CD4-positive, alpha-beta memory T cell (primary cell): ENCODE measurements around the gene HOOK1. TPM values are rescaled to one million over a fixed set of nuclear protein-coding genes. Genes with fewer than 3 reads are reported as not detected.
A peak's percentile ranks its signal among the peaks of the same experiment; 100 is the strongest.

Experiments used
- CTCF ChIA-PET: fragments of 350-600 bp; sonication (Branson Sonifier 250); formaldehyde crosslinking; loops from one replicate; lab custom pipeline; 2021; ENCODE audit warnings: inconsistent platforms; ENCODE audit not compliant: partially characterized antibody; lab: Charles Lee
- POLR2A ChIA-PET: fragments of 350-600 bp; sonication (Branson Sonifier 250); formaldehyde crosslinking; loops from one replicate; lab custom pipeline; 2021; ENCODE audit not compliant: partially characterized antibody; lab: Charles Lee
- DNase-seq, 5 donors: peaks; one replicate each; pipeline versions ENCODE4 v3.0.0 to v3.0.0-alpha.2; 2020 to 2022; ENCODE audit warnings: mixed read lengths in 1 of 5
- H3K27ac ChIP-seq: one replicate; pipeline ENCODE4 v1.7.0; 2013; ENCODE audit warnings: low read depth, low read length
- H3K27me3 ChIP-seq: 2 replicates; pipeline ENCODE4 v1.7.0; 2013; ENCODE audit warnings: mild to moderate bottlenecking, low read length, moderate library complexity; ENCODE audit not compliant: insufficient read depth
- H3K36me3 ChIP-seq: 2 replicates; pipeline ENCODE4 v1.7.0; 2013; ENCODE audit warnings: mild to moderate bottlenecking, low read length, moderate library complexity; ENCODE audit not compliant: insufficient read depth
- H3K4me1 ChIP-seq: 2 replicates; pipeline ENCODE4 v1.7.0; 2013; ENCODE audit warnings: mild to moderate bottlenecking, low read length, moderate library complexity; ENCODE audit not compliant: insufficient read depth
- H3K4me3 ChIP-seq, 2 donors: one replicate each; pipeline ENCODE4 v1.7.0; 2013; ENCODE audit warnings: low read length in 2 of 2, mild to moderate bottlenecking in 1 of 2
- H3K9me3 ChIP-seq, 2 donors: one replicate each; pipeline ENCODE4 v1.7.0; 2013; ENCODE audit warnings: low read length in 2 of 2, control low read depth in 1 of 2; ENCODE audit not compliant: control insufficient read depth in 1 of 2
- H3K27ac Mint-ChIP-seq, 7 donors: one replicate each; pipeline ENCODE4 v1.8.0; 2020 to 2021; ENCODE audit warnings: mixed read lengths in 7 of 7, mild to moderate bottlenecking in 6 of 7, inconsistent platforms in 3 of 7, moderate library complexity in 3 of 7
- H3K27me3 Mint-ChIP-seq, 2 donors: one replicate each; pipeline ENCODE4 v1.8.0; 2020 to 2021; ENCODE audit warnings: mixed read lengths in 2 of 2
- H3K36me3 Mint-ChIP-seq, 2 donors: one replicate each; pipeline ENCODE4 v1.8.0; 2020 to 2021; ENCODE audit warnings: mixed read lengths in 2 of 2, inconsistent platforms in 1 of 2, mild to moderate bottlenecking in 1 of 2
- H3K4me1 Mint-ChIP-seq, 4 donors: one replicate each; pipeline ENCODE4 v1.8.0; 2020 to 2021; ENCODE audit warnings: mixed read lengths in 4 of 4, mild to moderate bottlenecking in 1 of 4
- H3K4me3 Mint-ChIP-seq, 8 donors: one replicate each; pipeline ENCODE4 v1.8.0; 2020 to 2021; ENCODE audit warnings: mixed read lengths in 8 of 8, mild to moderate bottlenecking in 7 of 8, moderate library complexity in 6 of 8, inconsistent platforms in 3 of 8
- H3K9me3 Mint-ChIP-seq, 8 donors: one replicate each; pipeline ENCODE4 v1.8.0; 2020 to 2021; ENCODE audit warnings: mixed read lengths in 8 of 8, mild to moderate bottlenecking in 5 of 8, inconsistent platforms in 3 of 8, moderate library complexity in 1 of 8
- intact Hi-C: fragments of 100-400 bp; cut with micrococcal nuclease; formaldehyde crosslinking; loops from one replicate; pipeline ENCODE4 v1.15.1; 2023
- polyA plus RNA-seq, 2 donors: library from polyadenylated mRNA; unstranded; fragments of 300-500 nt; fragmentation: Illumina TruSeq; gene quantifications; one replicate each; pipeline ENCODE4 v1.2.3, GENCODE V29; 2021
- total RNA-seq, 2 experiments: library from RNA; stranded (reverse); gene quantifications; one replicate each; pipeline ENCODE4 v1.2.3, GENCODE V29; 2021

Gene HOOK1
- total and polyA plus RNA-seq, 4 experiments from 2014 or later = 9.3 to 19.2 (median 13.3) TPM

DNA sequence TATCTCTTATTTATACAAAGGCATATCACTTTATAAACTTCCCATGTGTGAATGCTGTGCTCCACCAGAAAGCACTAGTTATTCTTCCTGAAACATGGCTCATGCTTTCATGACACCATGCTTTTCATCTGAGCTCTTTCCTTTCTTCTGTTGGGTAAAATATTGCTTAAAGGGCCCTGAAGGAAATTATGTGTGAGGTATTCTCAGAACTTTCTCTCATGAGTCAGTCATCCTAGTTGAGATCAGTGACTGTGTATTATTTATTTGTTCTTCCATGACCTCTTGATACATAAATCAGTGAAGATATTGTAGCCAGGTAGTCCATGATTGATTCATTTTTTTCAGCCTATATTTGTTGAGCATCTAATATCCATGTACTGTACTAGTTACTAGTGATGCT, 57.0 kb downstream of the HOOK1 start:
- no peaks in the 10 kb centered on the region for H3K4me1 ChIP-seq
- Mint-ChIP-seq H3K4me1 (no peaks in the 10 kb centered on the region), H3K36me3 (peaks cover 50 to 56% of the 10 kb centered on the region in 2 donors), H3K9me3 (peaks cover 0 to 10% (median 4%) of the 10 kb centered on the region in 8 donors), H3K27me3 (no peaks in the 10 kb centered on the region), H3K4me3 (no peak overlapping the region), H3K27ac (no peak overlapping the region)
- peaks cover 15% of the 10 kb centered on the region for H3K36me3 ChIP-seq
- H3K27ac ChIP-seq = no peak overlapping the region
- DNase-seq = no peak
- H3K4me3 ChIP-seq = no peak overlapping the region
- CTCF ChIA-PET = interaction anchor here (1.3 kb wide), 1 partner anchor 1219 kb away, joined by 3 read pairs; no protein-coding TSS in a partner anchor
- POLR2A ChIA-PET = no interaction called here
- H3K9me3 ChIP-seq = peaks cover 0 to 3% of the 10 kb centered on the region in 2 donors
- H3K27me3 ChIP-seq = no peaks in the 10 kb centered on the region
- intact Hi-C loops = no loop called here

DNA sequence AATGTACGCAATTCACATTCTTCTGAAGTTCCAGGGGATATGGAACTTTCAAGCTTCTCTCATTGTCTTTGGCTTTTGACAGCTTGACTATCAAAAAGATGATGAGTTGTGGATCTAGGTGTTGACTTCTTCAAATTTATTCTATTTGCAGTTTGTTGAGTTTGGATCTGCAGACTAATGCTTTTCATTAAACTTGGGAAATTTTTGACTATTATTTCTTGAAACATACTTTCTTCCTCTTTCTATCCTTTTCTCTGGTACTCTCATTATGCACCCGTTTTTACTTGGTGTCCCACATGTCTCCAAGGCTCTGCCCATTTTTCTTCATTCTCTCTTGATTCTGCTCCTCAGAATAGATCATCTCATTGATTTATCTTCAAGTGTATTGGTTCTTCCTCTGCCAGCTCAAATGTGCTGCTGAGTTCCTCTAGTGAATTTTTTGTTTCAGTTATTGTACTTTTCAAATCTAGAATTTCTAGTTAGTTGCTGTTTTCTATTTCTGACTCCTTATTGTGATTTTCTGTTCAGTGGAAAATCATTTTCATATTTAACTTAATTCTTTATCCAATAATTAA, 62.4 kb downstream of the HOOK1 start:
- H3K27me3 Mint-ChIP-seq = no peaks in the 10 kb centered on the region
- H3K4me3 ChIP-seq = no peak overlapping the region
- DNase-seq = no peak
- H3K36me3 ChIP-seq = no peaks in the 10 kb centered on the region
- no peak overlapping the region for H3K27ac ChIP-seq
- peaks cover 0 to 5% of the 10 kb centered on the region in 2 donors for H3K9me3 ChIP-seq
- no peak overlapping the region for H3K27ac Mint-ChIP-seq
- H3K27me3 ChIP-seq = no peaks in the 10 kb centered on the region
- H3K4me3 Mint-ChIP-seq = no peak overlapping the region
- POLR2A ChIA-PET = no interaction called here
- H3K4me1 ChIP-seq = no peaks in the 10 kb centered on the region
- peaks cover 3 to 23% (median 17%) of the 10 kb centered on the region in 8 donors for H3K9me3 Mint-ChIP-seq
- CTCF ChIA-PET = interaction anchor here (1.4 kb wide), 1 partner anchor 73 kb away, joined by 3 read pairs; no protein-coding TSS in a partner anchor
- H3K4me1 Mint-ChIP-seq = no peaks in the 10 kb centered on the region
- H3K36me3 Mint-ChIP-seq = peaks cover 25 to 34% of the 10 kb centered on the region in 2 donors
- intact Hi-C loops = no loop called here

- no peak overlapping the region for H3K27ac ChIP-seq
- POLR2A ChIA-PET = no interaction called here
- peaks cover 0 to 5% of the 10 kb centered on the region in 2 donors for H3K9me3 ChIP-seq
- H3K27me3 Mint-ChIP-seq = no peaks in the 10 kb centered on the region
- no peaks in the 10 kb centered on the region for H3K4me1 Mint-ChIP-seq
- no peak overlapping the region for H3K4me3 Mint-ChIP-seq
- H3K36me3 ChIP-seq = no peaks in the 10 kb centered on the region
- H3K9me3 Mint-ChIP-seq = peaks cover 3 to 23% (median 17%) of the 10 kb centered on the region in 8 donors
- H3K4me3 ChIP-seq = no peak overlapping the region
- H3K27me3 ChIP-seq = no peaks in the 10 kb centered on the region
- H3K4me1 ChIP-seq = no peaks in the 10 kb centered on the region
- CTCF ChIA-PET = interaction anchor here (0.9 to 3.1 kb wide), 5 partner anchors 26 to 72 kb away, joined by 3 to 28 read pairs (median 3); no protein-coding TSS in a partner anchor
- H3K27ac Mint-ChIP-seq = no peak overlapping the region
- peaks cover 18 to 27% of the 10 kb centered on the region in 2 donors for H3K36me3 Mint-ChIP-seq
- no peak for DNase-seq
- intact Hi-C loops = no loop called here
These were observed 63.6 kb downstream of the HOOK1 start for GRCh38 chr1:59878370-59878769.

DNA sequence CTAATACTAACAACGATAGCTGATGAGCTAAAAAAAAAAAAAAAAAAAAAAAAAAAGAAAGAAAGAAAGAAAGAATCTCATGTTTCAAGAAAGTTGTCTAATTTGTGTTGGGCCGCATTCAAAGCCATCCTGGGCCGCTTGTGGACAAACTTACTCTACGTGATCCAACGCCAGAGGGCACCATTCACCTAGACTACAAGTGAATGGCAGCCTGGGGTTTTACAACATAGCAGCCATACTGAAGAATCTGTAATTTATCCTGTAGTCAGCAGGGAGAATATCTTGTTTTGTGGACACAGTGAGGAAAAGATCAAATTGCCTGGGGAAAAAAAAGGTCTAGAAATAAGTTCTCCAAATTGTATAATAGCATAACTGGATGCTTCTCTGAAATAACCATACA, 64.8 kb downstream of the HOOK1 start:
- Histone ChIP-seq H3K4me3 (no peak overlapping the region), H3K27me3 (no peaks in the 10 kb centered on the region), H3K4me1 (no peaks in the 10 kb centered on the region), H3K27ac (no peak overlapping the region), H3K9me3 (peaks cover 0 to 5% of the 10 kb centered on the region in 2 donors), H3K36me3 (no peaks in the 10 kb centered on the region)
- ChIA-PET CTCF (interaction anchor here (1.3 to 3.1 kb wide), 3 partner anchors 62 to 67 kb away, joined by 3 to 28 read pairs (median 5); no protein-coding TSS in a partner anchor), POLR2A (interaction anchor here (0.6 kb wide), 1 partner anchor 20 kb away, joined by 3 read pairs; no protein-coding TSS in a partner anchor)
- peak in 4 of 5 donors; percentile 8 to 27 (median 13) for DNase-seq
- Mint-ChIP-seq H3K4me3 (no peak overlapping the region), H3K36me3 (peaks cover 15 to 21% of the 10 kb centered on the region in 2 donors), H3K27ac (no peak overlapping the region), H3K4me1 (no peaks in the 10 kb centered on the region), H3K9me3 (peaks cover 3 to 23% (median 17%) of the 10 kb centered on the region in 8 donors), H3K27me3 (no peaks in the 10 kb centered on the region)
- intact Hi-C loops = loop anchor here (1.0 kb wide), 1 partner anchor 68 kb away; no protein-coding TSS in a partner anchor

GRCh38 chr1:59879996-59880505, 65.3 kb downstream of the HOOK1 start:
- Mint-ChIP-seq H3K4me3 (no peak overlapping the region), H3K9me3 (peaks cover 3 to 23% (median 17%) of the 10 kb centered on the region in 8 donors)

DNA sequence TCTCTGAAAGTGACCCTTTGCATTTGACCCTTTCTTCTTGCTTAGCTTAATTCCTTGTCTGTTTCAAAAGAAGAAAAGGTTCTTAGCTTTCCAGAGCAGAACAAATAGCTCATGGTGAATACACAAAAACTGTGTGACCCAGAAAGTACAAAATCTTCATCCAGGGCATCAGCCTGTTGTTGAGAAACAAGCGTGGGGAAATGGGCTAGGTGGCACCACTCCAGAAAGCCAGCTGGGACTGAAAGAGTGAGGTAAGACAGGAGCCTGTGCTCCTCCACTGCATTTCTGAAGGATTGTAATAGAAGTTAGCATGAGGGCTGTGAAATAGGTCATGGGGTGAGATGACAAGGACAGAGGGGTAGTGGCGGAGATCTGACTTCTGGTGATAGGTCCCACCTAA, 66.0 kb downstream of the HOOK1 start:
- no peak overlapping the region for H3K27ac Mint-ChIP-seq
- no peak overlapping the region for H3K4me3 ChIP-seq
- intact Hi-C loops = no loop called here
- DNase-seq = no peak
- H3K36me3 ChIP-seq = no peaks in the 10 kb centered on the region
- no peaks in the 10 kb centered on the region for H3K27me3 Mint-ChIP-seq
- peaks cover 3 to 23% (median 17%) of the 10 kb centered on the region in 8 donors for H3K9me3 Mint-ChIP-seq
- H3K4me3 Mint-ChIP-seq = no peak overlapping the region
- H3K27ac ChIP-seq = no peak overlapping the region
- no peaks in the 10 kb centered on the region for H3K27me3 ChIP-seq
- peaks cover 0 to 5% of the 10 kb centered on the region in 2 donors for H3K9me3 ChIP-seq
- H3K4me1 ChIP-seq = no peaks in the 10 kb centered on the region
- ChIA-PET POLR2A (no interaction called here), CTCF (interaction anchor here (1.2 to 3.1 kb wide), 2 partner anchors 66 to 69 kb away, joined by 7 to 28 read pairs; no protein-coding TSS in a partner anchor)
- no peaks in the 10 kb centered on the region for H3K4me1 Mint-ChIP-seq
- H3K36me3 Mint-ChIP-seq = peaks cover 10 to 12% of the 10 kb centered on the region in 2 donors

More at GRCh38 chr1:59879996-59880505, 65.3 kb downstream of the HOOK1 start:
- Mint-ChIP-seq H3K4me1 (no peaks in the 10 kb centered on the region), H3K27me3 (no peaks in the 10 kb centered on the region), H3K36me3 (peaks cover 12 to 17% of the 10 kb centered on the region in 2 donors), H3K27ac (no peak overlapping the region)
- no peak overlapping the region for H3K27ac ChIP-seq
- H3K9me3 ChIP-seq = peaks cover 0 to 5% of the 10 kb centered on the region in 2 donors
- ChIA-PET CTCF (interaction anchor here (1.2 to 3.1 kb wide), 3 partner anchors 64 to 70 kb away, joined by 5 to 28 read pairs (median 7); no protein-coding TSS in a partner anchor), POLR2A (no interaction called here)
- H3K27me3 ChIP-seq = no peaks in the 10 kb centered on the region
- intact Hi-C loops = loop anchor here (1.0 kb wide), 1 partner anchor 67 kb away; no protein-coding TSS in a partner anchor
- no peaks in the 10 kb centered on the region for H3K4me1 ChIP-seq
- H3K36me3 ChIP-seq = no peaks in the 10 kb centered on the region
- H3K4me3 ChIP-seq = no peak overlapping the region
- DNase-seq = no peak

GRCh38 chr1:59885160-59885832, 70.5 kb downstream of the HOOK1 start:
- Histone ChIP-seq H3K27me3 (no peaks in the 10 kb centered on the region), H3K27ac (no peak overlapping the region), H3K4me3 (no peak overlapping the region), H3K4me1 (no peaks in the 10 kb centered on the region), H3K36me3 (no peaks in the 10 kb centered on the region), H3K9me3 (no peaks in the 10 kb centered on the region)
- peaks cover 3 to 20% (median 7%) of the 10 kb centered on the region in 8 donors for H3K9me3 Mint-ChIP-seq
- POLR2A ChIA-PET = no interaction called here
- H3K27me3 Mint-ChIP-seq = peaks cover 0 to 1% of the 10 kb centered on the region in 2 donors
- no peak overlapping the region for H3K4me3 Mint-ChIP-seq
- no peaks in the 10 kb centered on the region for H3K36me3 Mint-ChIP-seq
- no peak for DNase-seq
- intact Hi-C loops = no loop called here
- H3K4me1 Mint-ChIP-seq = no peaks in the 10 kb centered on the region
- H3K27ac Mint-ChIP-seq = no peak overlapping the region
- CTCF ChIA-PET = interaction anchor here (1.2 kb wide), 1 partner anchor 62 kb away, joined by 3 read pairs; no protein-coding TSS in a partner anchor
